Left ventricle myocardium inferior (tissue), 1 donor: ENCODE results near the gene SMIM29. TPM values are rescaled to one million over a fixed set of nuclear protein-coding genes. Genes with fewer than 3 reads are reported as not detected.

Experiments used
- DNase-seq: peaks from one replicate; pipeline ENCODE4 v3.0.0-alpha.2; 2020
- H3K27ac ChIP-seq: fragments of 200-600 bp; replicated peaks from 2 replicates; pipeline ENCODE4 v1.8.0; 2021
- H3K27me3 ChIP-seq: fragments of 200-600 bp; 2 replicates; pipeline ENCODE4 v1.8.0; 2021; ENCODE audit warnings: low read depth
- H3K36me3 ChIP-seq: fragments of 200-600 bp; 2 replicates; pipeline ENCODE4 v1.8.0; 2021
- H3K4me1 ChIP-seq: fragments of 200-600 bp; 2 replicates; pipeline ENCODE4 v1.8.0; 2021
- H3K4me3 ChIP-seq: fragments of 200-600 bp; 2 replicates; pipeline ENCODE4 v1.8.0; 2021; ENCODE audit warnings: mild to moderate bottlenecking, moderate library complexity
- H3K9me3 ChIP-seq: fragments of 200-600 bp; replicated peaks from 2 replicates; pipeline ENCODE4 v1.8.0; 2021
- intact Hi-C: fragments of 100-400 bp; cut with micrococcal nuclease; formaldehyde crosslinking; loops from one replicate; pipeline ENCODE4 v1.11.0; 2022
- total RNA-seq: library from RNA; stranded (reverse); fragmentation: NEBNext Ultra II Directional; extraction: Animal tissue kit (Norgen Biotek cat#: 25700); gene quantifications from one replicate; pipeline ENCODE4 v1.2.1, GENCODE V29; 2021
- TF ChIP-seq, protein P1 (sequence below): fragments of 200-600 bp; IDR thresholded peaks from 2 replicates; pipeline ENCODE4 v1.8.0; 2021; ENCODE audit warnings: antibody characterized with exemption, mild to moderate bottlenecking, borderline replicate concordance
- donor health status: DM: no; HTN: yes; CAD: no; lungs with severe emphysema.

The SMIM29 gene
- total RNA-seq, 1 donor from 2014 or later, result 27.1 TPM

DNA sequence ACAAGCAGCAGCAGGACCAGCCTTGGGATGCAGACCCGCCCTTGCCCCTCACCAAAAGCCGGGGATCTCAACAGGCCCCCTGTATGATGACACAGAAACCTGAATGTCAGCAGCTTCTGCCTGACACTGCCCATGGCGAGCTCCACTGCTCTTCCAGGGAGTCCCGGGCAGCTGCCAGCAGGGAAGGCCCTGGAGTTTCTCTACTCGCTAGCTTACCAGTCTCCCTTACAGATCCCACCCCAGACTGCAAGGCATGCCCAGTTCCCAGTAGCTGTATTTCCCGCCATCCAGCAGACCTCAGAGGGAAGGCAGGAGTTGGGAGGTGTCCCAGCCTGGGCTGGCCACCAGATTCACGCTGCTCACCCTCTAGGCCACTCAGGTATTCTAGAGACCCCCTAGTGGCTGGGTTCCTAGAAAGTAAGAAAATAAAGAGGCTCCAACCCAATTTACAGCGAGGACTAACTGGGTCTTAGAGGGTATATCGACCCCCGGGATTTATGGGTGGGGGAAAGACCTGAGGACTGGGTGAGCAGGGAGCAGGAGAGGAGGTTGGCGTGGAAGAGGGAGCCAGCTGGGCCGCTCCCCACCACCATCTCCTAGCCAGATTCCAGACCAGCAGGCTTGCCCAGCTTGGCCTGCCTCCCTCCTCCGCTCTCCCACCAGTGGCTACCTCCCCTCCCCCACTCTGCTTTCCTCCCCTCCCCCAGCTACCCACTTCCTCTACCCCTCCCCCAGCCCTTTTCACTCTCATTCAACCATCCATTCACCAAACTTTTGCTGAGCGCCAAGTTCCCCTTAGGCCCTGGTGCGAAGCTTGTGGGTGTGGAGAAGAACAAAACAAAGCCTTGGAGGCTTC, 21.8 kb downstream of the SMIM29 start:
- Histone ChIP-seq H3K27me3 (no peaks in the 10 kb centered on the region), H3K36me3 (no peaks in the 10 kb centered on the region), H3K9me3 (no peaks in the 10 kb centered on the region), H3K4me3 (no peak overlapping the region), H3K4me1 (peaks cover 14% of the 10 kb centered on the region), H3K27ac (no peak overlapping the region)
- intact Hi-C loops, result no loop called here
- TF ChIP-seq, protein P1, sequence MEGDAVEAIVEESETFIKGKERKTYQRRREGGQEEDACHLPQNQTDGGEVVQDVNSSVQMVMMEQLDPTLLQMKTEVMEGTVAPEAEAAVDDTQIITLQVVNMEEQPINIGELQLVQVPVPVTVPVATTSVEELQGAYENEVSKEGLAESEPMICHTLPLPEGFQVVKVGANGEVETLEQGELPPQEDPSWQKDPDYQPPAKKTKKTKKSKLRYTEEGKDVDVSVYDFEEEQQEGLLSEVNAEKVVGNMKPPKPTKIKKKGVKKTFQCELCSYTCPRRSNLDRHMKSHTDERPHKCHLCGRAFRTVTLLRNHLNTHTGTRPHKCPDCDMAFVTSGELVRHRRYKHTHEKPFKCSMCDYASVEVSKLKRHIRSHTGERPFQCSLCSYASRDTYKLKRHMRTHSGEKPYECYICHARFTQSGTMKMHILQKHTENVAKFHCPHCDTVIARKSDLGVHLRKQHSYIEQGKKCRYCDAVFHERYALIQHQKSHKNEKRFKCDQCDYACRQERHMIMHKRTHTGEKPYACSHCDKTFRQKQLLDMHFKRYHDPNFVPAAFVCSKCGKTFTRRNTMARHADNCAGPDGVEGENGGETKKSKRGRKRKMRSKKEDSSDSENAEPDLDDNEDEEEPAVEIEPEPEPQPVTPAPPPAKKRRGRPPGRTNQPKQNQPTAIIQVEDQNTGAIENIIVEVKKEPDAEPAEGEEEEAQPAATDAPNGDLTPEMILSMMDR, result no peak
- DNase-seq, result no peak

DNA sequence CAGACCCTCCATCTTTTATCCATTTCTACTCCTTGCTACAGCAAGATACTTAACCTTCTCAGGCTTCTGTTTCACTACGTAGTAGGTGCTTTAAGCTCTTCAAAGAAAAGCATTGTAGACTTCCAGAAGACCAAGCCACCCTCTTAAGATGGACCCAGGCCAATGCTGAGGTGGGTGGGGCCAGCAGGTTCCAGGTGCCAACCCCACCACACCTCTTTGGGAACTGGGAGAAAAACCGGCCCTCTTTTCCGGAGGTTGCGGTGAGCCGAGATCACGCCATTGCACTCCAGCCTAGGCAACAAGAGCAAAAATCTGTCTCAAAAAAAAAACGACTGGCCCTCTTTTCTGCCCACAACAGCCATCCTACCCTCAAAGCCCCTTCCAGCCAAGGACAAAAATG, 22.7 kb downstream of the SMIM29 start:
- Histone ChIP-seq H3K36me3 (no peaks in the 10 kb centered on the region), H3K4me3 (no peak overlapping the region), H3K27ac (no peak overlapping the region), H3K4me1 (peaks cover 14% of the 10 kb centered on the region), H3K27me3 (no peaks in the 10 kb centered on the region), H3K9me3 (no peaks in the 10 kb centered on the region)
- TF ChIP-seq, protein P1, result no peak
- intact Hi-C loops, result no loop called here
- DNase-seq, result no peak

DNA sequence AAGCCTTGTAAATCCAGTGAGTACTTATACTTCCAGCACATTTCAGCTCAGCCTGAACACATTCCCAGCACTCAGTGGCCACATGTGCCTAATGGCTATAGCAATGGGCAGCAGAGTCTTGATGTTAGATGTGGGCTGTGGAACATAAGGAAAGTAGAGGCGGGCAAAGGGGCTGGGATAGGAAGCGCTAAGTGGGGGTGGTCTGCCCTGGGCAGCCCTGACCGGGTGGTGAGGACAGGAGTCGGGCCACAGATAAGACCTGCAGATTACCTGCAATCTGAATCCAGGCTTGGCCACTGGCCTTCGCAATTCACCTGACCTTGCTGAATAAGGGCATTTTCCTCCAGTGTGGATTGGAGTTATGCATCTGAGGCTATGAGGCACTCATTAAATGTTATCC, 23.3 kb downstream of the SMIM29 start:
- H3K27ac ChIP-seq, result no peak overlapping the region
- intact Hi-C loops, result no loop called here
- no peak overlapping the region for H3K4me3 ChIP-seq
- no peaks in the 10 kb centered on the region for H3K27me3 ChIP-seq
- H3K9me3 ChIP-seq, result no peaks in the 10 kb centered on the region
- TF ChIP-seq, protein P1, result no peak
- peaks cover 14% of the 10 kb centered on the region for H3K4me1 ChIP-seq
- H3K36me3 ChIP-seq, result no peaks in the 10 kb centered on the region
- DNase-seq, result no peak

DNA sequence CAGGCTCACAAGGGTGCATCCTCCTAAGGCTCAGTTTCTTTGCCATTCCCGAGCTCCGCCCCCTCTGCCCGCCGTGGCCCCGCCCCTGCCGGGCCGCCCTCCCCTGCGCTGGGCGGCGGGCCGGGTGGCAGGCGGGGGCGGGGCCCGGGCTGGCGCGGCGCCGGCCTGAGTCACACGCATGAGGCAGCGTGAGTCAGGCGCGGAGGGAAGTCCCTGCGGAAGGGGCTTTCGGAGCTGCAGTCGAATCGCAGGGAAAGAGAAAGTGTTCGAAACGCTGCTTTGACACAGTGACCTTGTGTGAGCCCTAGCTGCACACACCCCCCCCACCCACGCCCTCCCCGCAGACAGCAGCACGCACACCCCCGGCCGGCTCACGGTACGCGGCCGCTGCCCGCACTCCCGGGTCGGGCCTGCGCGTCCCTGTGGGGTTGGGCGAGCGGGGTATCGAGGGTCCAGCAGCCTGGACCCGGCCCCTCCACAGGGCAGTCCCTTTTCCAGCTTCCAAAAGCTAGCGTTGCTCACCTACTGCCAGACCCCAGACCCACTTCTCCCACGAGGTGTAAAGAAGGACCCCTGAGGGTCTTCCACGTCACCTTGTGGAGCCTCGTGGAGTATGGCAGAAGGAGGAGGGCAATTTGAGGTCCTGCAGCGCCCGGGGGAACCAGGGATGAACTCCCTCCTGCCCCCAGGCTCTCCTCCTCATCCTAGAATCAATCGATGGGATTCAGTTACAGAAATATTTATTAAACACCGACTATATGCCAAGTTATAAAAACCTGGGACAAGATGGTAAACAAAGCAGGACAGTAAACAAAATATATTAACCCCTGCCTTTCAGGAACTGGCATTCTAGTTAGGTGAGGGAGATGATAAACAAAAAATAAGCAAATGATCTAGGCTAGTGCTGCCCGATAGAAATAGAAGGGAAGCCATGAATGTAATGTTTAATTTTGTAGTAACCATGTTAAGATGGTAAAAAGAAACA, 24.6 kb downstream of the SMIM29 start:
- Histone ChIP-seq H3K27me3 (no peaks in the 10 kb centered on the region), H3K27ac (peak overlapping the region; percentile 93), H3K9me3 (no peaks in the 10 kb centered on the region), H3K4me3 (peak overlapping the region; percentile 82), H3K4me1 (peaks cover 14% of the 10 kb centered on the region), H3K36me3 (no peaks in the 10 kb centered on the region)
- TF ChIP-seq, protein P1, result no peak
- intact Hi-C loops, result no loop called here
- DNase-seq, result peak; percentile 92

DNA sequence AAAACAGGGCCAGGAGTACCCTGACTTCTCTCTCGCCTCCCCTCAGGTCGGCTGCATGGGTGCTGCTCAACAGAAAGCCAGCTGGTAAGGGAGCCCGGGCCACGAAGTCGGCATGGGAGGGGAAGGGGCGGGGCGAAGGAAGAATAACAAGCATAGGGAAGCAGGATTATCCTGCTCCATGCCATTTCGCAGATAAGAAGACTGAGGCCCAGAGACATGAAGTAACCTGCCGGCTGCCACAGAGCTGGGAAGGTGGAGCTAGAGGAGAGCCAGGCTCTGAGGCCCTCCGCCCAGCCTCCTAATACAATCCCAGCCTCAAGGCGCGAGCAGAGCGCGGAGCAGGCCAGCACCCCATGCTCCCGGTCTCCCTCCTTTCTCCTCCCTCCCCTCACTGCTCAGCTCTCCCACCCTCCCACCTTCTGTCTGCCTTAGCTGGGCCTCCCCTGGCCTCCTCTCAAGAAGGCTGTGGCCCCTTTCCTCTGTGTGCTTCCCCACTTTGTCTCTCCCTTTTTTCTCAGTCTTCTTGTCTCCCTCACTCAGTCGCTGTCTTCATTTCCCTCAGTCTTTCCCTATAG, 25.3 kb downstream of the SMIM29 start:
- peak overlapping the region; percentile 93 for H3K27ac ChIP-seq
- H3K4me1 ChIP-seq, result peaks cover 14% of the 10 kb centered on the region
- intact Hi-C loops, result no loop called here
- no peak for DNase-seq
- no peaks in the 10 kb centered on the region for H3K9me3 ChIP-seq
- TF ChIP-seq, protein P1, result no peak
- H3K4me3 ChIP-seq, result peak overlapping the region; percentile 82
- no peaks in the 10 kb centered on the region for H3K27me3 ChIP-seq
- no peaks in the 10 kb centered on the region for H3K36me3 ChIP-seq
